ENCODE data around the gene DMC1. TPM values are rescaled to one million over a fixed set of nuclear protein-coding genes. Genes with fewer than 3 reads are reported as not detected.
"Not testable (repeated sequence)": the region's sequence is repeated elsewhere in the genome, so short reads cannot be mapped to it uniquely, and the experiment has no call there.

DMC1 gene
- total RNA-seq, 1 donor from 2014 or later = 12.3 TPM

DNA sequence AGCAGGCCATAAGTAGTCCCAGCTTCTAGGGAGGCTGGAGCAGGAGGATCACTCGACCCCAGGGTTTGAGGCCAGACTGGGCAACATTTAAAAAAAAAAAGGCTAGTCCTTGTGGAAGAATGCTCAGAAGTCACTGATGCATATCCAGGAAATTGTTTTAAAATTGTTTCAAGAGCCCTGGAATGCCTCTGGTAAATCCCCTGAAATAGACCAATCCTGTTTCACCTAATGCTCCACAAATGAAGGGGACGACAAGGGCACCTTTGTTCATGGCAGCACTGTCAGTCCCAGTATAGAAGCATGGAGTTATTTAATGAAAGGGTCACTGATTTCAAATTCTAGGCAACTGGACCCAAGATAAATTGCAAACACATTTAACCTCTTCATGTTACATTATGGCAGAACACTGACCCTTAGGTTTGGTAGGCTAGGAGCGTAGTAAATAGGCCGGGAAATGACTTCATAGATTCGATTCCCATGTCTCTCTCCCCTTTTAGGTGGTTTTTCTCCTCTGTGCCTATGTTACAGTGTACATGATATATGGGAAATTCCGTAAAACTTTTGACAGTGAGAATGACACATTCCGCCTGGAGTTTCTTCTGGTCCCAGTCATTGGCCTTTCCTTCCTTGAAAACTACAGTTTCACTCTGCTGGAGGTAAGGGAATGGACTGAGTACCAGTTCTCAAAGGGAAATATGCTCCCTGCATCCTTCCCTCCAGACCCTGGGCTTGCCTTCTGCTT, 90.7 kb downstream of the DMC1 start:
- intact Hi-C loops (cut with DNase I) = no loop called here
- H3K4me1 ChIP-seq = no peaks in the 10 kb centered on the region
- H3K27me3 ChIP-seq = no peaks in the 10 kb centered on the region
- H3K9me3 ChIP-seq = no peaks in the 10 kb centered on the region
- no peak for DNase-seq (ENCODE audit: extremely low spot score in 2 of 2)
- peaks cover 3 to 34% of the 10 kb centered on the region in 2 donors for H3K36me3 ChIP-seq
- H3K4me3 ChIP-seq = no peak overlapping the region
- H3K27ac ChIP-seq = no peak overlapping the region
- TF ChIP-seq, protein P1, sequence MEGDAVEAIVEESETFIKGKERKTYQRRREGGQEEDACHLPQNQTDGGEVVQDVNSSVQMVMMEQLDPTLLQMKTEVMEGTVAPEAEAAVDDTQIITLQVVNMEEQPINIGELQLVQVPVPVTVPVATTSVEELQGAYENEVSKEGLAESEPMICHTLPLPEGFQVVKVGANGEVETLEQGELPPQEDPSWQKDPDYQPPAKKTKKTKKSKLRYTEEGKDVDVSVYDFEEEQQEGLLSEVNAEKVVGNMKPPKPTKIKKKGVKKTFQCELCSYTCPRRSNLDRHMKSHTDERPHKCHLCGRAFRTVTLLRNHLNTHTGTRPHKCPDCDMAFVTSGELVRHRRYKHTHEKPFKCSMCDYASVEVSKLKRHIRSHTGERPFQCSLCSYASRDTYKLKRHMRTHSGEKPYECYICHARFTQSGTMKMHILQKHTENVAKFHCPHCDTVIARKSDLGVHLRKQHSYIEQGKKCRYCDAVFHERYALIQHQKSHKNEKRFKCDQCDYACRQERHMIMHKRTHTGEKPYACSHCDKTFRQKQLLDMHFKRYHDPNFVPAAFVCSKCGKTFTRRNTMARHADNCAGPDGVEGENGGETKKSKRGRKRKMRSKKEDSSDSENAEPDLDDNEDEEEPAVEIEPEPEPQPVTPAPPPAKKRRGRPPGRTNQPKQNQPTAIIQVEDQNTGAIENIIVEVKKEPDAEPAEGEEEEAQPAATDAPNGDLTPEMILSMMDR (IDR thresholded peaks at IDR 0.05) = no peak
- no peak for TF ChIP-seq POLR2AphosphoS5 (IDR thresholded peaks at IDR 0.05; ENCODE audit: insufficient read depth in 1 of 2, low read depth in 1 of 2)
- no peak for TF ChIP-seq POLR2A (IDR thresholded peaks at IDR 0.05)

DNA sequence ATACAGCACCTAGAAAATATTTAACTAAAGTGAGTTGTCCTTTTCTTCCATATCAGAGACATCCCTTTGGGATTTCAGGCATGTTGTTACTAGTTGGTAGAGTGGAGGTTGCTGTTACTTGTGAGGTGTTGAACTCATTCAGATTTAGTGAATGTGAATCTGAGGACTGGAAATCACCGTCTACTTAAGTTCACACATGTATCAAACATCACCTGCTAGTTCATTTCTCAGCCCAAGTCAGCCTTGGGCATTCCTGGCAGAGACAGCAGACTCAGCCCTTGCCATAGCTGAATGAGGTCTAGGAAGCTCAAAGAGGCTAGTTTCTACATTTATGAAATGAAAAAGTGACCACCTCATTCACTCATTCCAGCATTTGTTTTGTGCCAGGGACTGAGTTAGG, 92.4 kb downstream of the DMC1 start:
- Histone ChIP-seq H3K9me3 (no peaks in the 10 kb centered on the region), H3K27ac (no peak overlapping the region), H3K4me3 (no peak overlapping the region), H3K4me1 (no peaks in the 10 kb centered on the region), H3K36me3 (peaks cover 0 to 17% of the 10 kb centered on the region in 2 donors), H3K27me3 (no peaks in the 10 kb centered on the region)
- no peak for DNase-seq (ENCODE audit: extremely low spot score in 2 of 2)
- intact Hi-C loops (cut with DNase I) = no loop called here
- TF ChIP-seq POLR2AphosphoS5 (IDR thresholded peaks at IDR 0.05; ENCODE audit: insufficient read depth in 1 of 2, low read depth in 1 of 2) = no peak
- TF ChIP-seq, protein P1 (IDR thresholded peaks at IDR 0.05) = no peak
- no peak for TF ChIP-seq POLR2A (IDR thresholded peaks at IDR 0.05)

DNA sequence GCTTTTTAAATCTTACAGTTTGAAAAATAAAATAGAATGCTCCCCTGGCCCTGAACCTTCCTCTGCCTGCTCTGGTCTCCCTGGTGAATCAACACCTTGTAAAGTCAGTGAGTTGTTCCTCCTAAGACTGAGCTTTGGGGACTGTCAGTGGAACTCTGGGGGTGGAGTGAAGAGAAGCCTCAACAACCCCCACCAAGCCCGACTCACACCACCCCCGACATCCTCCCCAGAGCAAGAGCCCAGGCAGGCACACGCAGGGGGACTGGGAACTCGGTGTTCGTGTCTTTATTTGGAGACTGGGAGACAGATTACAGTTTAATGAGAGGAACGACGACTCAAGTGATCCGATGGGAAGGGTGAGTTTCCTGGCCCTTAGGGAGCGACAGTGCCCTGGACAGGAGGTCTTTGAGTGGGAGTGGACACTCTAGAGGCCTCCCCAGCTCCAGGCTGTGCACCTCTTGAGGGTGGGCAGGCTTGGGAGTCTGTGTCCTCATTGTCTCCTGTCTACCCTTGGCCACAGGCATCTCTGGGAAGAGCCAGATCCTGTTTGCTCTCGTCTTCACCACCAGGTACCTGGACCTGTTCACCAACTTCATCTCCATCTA, 95.9 kb downstream of the DMC1 start:
- no peaks in the 10 kb centered on the region for H3K9me3 ChIP-seq
- intact Hi-C loops (cut with DNase I) = no loop called here
- no peak overlapping the region for H3K4me3 ChIP-seq
- TF ChIP-seq, protein P1 (IDR thresholded peaks at IDR 0.05) = no peak
- TF ChIP-seq POLR2AphosphoS5 (IDR thresholded peaks at IDR 0.05; ENCODE audit: insufficient read depth in 1 of 2, low read depth in 1 of 2) (no peak), POLR2A (IDR thresholded peaks at IDR 0.05) (no peak)
- H3K36me3 ChIP-seq = no peaks in the 10 kb centered on the region
- no peak overlapping the region for H3K27ac ChIP-seq
- no peak for DNase-seq (ENCODE audit: extremely low spot score in 2 of 2)
- no peaks in the 10 kb centered on the region for H3K27me3 ChIP-seq
- peaks cover 2% of the 10 kb centered on the region for H3K4me1 ChIP-seq

DNA sequence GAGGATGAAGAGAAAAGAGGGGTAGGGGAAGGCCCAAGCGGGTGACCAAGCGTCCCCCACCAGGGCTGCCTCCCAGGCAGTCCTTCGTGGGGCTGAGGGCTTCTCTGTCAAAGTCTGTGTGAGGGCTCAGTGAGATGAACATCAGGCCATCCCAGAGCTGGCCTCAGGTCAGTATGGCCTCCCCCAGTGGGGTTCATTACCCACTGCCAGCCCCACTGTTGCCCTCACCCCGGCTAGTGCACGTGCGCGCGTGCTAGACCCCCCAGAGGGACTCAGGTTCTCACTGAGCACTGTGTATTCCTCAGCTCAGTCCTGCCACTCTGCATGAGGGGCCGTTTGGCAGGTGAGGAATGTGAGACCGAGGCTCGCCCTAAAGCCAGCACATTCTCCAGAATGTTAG, 98.7 kb downstream of the DMC1 start:
- intact Hi-C loops (cut with DNase I) = no loop called here
- no peak for DNase-seq (ENCODE audit: extremely low spot score in 2 of 2)

DNA sequence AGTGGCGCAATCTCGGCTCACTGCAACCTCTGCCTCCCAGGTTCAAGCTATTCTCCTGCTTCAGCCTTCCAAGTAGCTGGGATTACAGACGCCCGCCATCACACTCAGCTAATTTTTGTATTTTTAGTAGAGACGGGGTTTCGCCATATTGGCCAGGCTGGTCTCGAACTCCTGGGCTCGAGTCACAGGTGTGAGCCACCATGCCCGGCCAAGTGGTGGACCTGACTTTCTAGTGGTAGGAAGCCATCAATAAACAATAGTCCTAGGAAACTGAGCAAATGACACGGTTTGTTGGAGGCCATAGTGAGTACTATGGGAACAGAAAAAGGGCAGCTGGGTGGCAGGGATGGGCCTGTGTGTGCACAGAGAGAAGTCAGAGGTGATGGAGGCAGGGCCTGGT, 99.8 kb downstream of the DMC1 start:
- H3K4me3 ChIP-seq; H3K27me3 ChIP-seq; H3K36me3 ChIP-seq; DNase-seq (ENCODE audit: extremely low spot score in 2 of 2); intact Hi-C loops (cut with DNase I); H3K27ac ChIP-seq; H3K9me3 ChIP-seq: not testable (repeated sequence)
- peaks cover 19% of the 10 kb centered on the region for H3K4me1 ChIP-seq

More for the DNA sequence above, 98.7 kb downstream of the DMC1 start:
- Histone ChIP-seq H3K36me3 (no peaks in the 10 kb centered on the region), H3K9me3 (no peaks in the 10 kb centered on the region), H3K4me3 (no peak overlapping the region), H3K4me1 (peaks cover 19% of the 10 kb centered on the region), H3K27ac (no peak overlapping the region), H3K27me3 (no peaks in the 10 kb centered on the region)
- TF ChIP-seq POLR2A (IDR thresholded peaks at IDR 0.05) (no peak), POLR2AphosphoS5 (IDR thresholded peaks at IDR 0.05; ENCODE audit: insufficient read depth in 1 of 2, low read depth in 1 of 2) (no peak)
- TF ChIP-seq, protein P1 (IDR thresholded peaks at IDR 0.05) = no peak

Data from vagina (tissue), 2 donors.